SKM-1 (cell line): ENCODE results near the gene NANOS2.
"Not testable (repeated sequence)": the region's sequence is repeated elsewhere in the genome, so short reads cannot be mapped to it uniquely, and the experiment has no call there.

ENCODE experiments used
- DNase-seq: peaks from one replicate; lab custom pipeline; 2025; ENCODE audit not compliant: unreplicated experiment; lab: John Stamatoyannopoulos, UW

Gene NANOS2

DNA sequence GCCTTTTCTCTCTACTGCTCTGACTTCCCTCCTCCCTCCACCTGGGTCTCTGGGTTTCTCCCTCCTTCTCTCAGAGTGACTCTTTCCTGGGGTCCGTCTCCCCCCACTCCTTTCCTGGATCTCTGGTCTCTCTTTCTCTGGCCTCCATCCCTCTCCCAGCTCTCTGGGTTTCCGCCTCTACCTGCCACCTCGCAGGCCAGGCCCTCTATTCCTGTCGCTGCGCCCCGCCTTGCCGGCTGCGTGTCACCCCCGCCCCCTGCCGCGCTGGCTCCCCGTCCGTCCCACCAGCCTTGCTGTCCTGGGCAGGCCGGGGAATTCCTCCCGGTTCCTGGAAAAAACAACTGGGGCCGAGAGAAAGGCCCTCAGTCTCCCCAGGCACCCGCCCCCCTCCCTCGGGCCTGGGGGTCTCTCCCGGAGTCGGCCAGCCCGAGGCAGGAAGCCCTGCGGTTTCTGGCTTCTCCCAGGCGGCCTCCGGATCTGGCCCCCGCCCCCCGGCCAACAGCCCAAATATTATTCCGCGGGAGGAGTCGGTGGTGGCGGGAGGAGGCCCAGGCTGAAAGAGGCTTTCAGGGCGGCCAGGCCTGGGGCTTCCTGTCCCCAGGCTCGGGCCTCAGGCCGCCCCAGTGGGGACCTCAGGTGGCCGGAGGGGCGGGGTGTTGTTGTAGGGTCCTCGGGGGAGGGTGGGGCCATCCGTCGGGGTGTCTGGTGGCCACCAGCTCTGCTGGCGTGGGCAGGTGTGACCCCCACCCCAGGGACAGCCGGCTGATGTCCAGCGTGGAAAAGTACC, 38.0 kb downstream of the NANOS2 start:
- DNase-seq: no peak

- DNase-seq: no peak
Measured at GRCh38 chr19:45876161-45876410, 38.5 kb downstream of the NANOS2 start.

GRCh38 chr19:45874620-45874966, 40.0 kb downstream of the NANOS2 start:
- no peak for DNase-seq

GRCh38 chr19:45873219-45873772, 41.3 kb downstream of the NANOS2 start:
- DNase-seq: no peak

DNA sequence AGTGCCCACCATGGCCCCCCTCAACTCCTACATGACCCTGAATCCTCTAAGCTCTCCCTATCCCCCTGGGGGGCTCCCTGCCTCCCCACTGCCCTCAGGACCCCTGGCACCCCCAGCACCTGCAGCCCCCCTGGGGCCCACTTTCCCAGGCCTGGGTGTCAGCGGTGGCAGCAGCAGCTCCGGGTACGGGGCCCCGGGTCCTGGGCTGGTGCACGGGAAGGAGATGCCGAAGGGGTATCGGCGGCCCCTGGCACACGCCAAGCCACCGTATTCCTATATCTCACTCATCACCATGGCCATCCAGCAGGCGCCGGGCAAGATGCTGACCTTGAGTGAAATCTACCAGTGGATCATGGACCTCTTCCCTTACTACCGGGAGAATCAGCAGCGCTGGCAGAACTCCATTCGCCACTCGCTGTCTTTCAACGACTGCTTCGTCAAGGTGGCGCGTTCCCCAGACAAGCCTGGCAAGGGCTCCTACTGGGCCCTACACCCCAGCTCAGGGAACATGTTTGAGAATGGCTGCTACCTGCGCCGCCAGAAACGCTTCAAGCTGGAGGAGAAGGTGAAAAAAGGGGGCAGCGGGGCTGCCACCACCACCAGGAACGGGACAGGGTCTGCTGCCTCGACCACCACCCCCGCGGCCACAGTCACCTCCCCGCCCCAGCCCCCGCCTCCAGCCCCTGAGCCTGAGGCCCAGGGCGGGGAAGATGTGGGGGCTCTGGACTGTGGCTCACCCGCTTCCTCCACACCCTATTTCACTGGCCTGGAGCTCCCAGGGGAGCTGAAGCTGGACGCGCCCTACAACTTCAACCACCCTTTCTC, 42.3 kb downstream of the NANOS2 start:
- no peak for DNase-seq

- no peak for DNase-seq
Measured at GRCh38 chr19:45870798-45871197, 43.8 kb downstream of the NANOS2 start.

- DNase-seq: not testable (repeated sequence)
Measured at GRCh38 chr19:45867241-45867640, 47.3 kb downstream of the NANOS2 start.

DNA sequence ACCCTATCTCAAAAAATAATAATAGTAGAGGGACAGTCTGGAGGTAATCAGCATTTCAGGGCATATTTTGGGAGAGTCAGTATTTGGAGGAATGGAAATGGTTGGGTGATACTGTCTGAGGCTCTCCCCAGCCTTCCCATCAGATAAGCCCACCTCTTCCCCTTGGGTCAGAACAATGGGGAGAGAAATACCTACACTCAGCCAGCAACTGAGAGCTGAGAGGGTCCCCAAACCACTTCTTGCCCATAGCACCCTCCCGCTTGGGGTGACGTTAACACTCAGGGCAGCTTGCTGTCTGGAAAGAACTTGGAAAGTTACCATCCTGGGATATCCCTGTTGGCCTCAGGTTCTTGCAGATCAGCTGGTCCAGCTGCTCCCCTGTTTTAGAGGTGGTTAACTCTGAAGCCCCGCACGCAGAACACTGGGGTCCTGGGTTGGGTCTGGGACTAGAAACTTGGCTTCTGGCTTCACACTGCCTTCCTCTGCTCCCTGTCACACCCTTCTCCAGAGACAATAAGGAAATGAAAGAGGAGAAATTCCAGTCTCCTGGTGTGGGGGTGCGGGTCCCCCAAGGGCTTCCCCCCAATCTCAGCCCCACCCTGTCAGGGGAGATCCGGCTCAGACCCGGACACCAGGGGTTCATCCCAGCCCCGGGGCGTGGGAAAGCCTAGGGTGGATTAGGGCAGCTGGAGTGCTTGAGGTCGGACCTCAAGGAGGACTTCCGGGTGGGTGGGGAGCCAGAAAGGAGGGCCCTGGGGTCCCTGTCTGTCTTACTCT, 48.0 kb downstream of the NANOS2 start:
- DNase-seq: no peak

DNA sequence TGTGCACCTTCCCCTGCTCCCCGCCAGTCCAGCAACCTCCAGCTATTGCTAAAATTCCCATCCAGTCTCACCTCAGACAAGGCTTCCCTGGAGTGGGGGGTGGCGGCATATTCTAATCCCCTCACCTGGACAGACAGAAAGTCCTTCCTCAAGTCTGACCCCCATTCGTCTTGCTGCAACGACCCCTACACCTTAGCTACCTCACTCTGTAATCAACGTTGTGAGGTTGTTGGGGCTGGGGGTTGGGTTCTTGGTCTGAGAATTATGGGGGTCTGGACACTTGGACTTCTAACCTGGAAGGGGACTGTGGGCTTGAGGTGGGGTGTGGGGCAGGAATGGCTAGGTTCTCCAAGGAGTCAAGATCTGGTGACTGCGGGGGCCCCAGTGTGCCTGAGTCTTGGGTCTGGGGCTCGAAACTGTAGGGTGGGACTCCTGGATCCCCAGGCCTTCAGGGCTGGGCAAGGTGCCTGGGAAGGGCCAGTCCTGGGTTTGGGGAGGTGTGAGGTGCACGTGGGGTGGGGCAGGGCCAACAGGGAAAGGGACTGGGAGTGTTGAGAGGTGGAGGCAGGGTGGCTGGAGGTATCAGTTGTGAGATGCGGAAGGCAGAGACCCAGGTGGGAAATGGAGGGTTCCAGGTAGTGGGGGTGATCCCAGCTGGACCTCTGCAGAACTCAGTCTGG, 49.2 kb downstream of the NANOS2 start:
- DNase-seq: no peak

DNA sequence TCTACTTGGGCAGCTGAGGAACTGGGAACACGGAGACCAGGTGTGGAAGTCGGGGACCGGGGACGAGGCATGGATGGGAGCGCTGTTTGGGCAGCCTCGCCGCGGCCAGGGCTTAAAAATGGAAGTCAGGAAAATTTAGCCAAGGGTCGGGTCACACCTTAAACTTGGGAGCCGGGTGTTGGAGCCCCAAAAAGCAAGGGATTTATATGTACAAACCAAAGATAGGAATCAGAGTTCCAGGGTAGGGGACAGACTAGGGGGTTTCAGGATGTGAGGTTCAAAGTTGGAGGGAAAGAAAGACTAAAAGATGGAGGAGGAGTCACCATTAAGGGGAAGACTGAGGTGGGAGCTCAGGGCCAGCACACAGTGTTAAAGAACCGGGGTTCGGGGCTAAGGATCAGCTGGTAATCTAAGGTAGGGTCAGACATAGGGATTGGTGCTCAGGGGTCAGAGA, 49.9 kb downstream of the NANOS2 start:
- DNase-seq: no peak

- no peak for DNase-seq
Measured at GRCh38 chr19:45863840-45864628, 50.5 kb downstream of the NANOS2 start, which contains the start of gene FOXA3. Gene FOXA3, plus strand, starts transcription at chr19:45864326. Its CDS starts 131 bp downstream, at chr19:45864457.

DNA sequence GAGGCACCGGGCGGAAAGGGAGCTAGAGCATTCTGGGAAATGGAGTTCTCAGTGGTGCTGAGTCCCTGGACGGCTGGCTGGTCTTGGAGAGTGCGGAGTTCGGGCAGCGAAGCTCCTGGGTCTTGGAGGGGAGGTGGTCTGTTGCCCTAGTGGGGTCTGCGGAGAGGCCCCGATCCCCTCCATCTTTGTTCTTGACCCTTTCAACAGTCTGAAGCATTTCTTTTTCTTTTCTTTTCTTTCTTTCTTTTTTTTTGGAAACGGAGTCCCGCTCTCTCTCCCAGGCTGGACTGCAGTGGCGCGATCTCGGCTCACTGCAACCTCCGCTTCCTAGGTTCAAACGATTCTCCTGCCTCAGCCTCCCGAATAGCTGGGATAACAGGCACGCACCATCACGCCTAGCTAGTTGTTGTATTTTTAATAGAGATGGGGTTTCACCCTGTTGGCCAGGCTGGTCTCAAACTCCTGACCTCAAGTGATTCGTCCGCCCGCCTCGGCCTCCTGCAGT, 51.2 kb downstream of the NANOS2 start:
- DNase-seq: no peak
